ENCODE results near the gene TIMP3.

TIMP3 gene

DNA sequence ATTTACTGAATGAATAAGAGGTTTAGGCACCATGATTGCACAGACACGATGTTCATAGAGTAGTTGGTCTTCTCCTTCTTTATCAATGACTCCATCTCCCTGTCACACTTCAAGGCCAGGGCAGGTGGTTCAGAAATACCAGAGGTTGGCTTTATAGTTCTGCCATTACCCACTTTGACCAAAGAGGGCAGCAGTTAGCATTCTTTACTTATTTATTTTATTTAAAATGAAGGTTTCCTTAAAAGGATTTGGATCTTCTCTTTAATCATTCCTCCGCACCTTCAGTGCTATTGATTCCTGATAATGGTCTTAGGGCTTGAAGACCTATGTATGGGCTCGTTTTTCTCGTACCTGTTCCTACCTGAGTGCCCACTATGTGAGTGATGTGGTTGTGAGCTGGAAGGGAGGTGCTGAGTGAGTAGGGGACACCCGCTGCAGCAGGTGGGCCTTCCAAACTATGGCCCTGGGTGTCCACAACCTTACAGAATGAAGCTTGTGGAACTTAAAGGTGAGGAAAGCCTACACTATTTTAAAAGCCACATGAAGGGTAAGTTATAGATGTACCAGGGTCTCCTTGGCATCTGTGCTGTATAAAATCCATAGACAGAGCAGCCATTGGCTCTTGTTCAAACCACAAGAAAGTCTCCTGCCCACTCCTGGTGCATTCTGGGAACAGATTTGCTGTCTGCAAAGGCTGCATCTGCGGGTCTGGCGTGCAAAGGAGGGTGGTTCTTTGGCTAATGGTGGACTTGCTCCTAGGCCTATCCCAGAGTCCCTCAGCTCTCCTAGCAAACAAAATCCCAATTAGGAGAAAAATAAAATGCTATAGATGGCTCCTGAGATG is 35.0 kb downstream of the TIMP3 start:
- DNase-seq, result peak; percentile 18
- Histone ChIP-seq H3K27me3 (ENCODE audit: insufficient read depth, low read length, poor library complexity) (no peaks in the 10 kb centered on the region), H4K20me1 (ENCODE audit: insufficient read depth, low read length) (no peaks in the 10 kb centered on the region)

DNA sequence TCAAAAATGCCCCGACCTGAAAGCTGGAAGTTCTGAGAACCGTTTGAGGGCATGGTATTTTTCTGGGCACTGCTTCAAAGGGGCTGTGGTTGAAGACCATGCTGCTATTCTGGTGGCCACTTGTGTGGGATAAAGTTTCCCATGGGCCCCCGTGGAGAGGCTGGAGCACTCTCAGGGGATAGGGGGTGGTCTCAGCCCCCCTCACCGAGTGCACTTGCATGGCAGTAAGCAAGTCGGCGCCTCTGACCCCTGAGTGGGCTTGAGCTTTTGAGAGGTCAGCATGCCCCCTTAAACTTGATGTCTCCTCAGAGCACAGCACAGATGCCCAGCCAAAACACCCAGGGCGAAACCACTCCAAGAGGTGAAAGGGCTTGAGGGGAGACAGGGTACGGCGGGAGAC is 35.6 kb downstream of the TIMP3 start:
- no peak overlapping the region for H2AFZ ChIP-seq (ENCODE audit: low read depth, low read length)
- H3K9me3 ChIP-seq (ENCODE audit: insufficient read depth, low read length, severe bottlenecking), result no peaks in the 10 kb centered on the region
- no peak overlapping the region for H3K4me2 ChIP-seq (ENCODE audit: insufficient read depth, low read length)
- no peak overlapping the region for H3K4me3 ChIP-seq (ENCODE audit: low read depth in 1 of 2, low read length in 2 of 2)
- no peaks in the 10 kb centered on the region for H4K20me1 ChIP-seq (ENCODE audit: insufficient read depth, low read length)
- ATAC-seq (ENCODE audit: insufficient read depth, low read depth) (no peak), DNase-seq (no peak)
- no peak overlapping the region for H3K9ac ChIP-seq (ENCODE audit: low read depth, low read length)
- no peaks in the 10 kb centered on the region for H3K4me1 ChIP-seq (ENCODE audit: insufficient read depth, low read length)
- H3K36me3 ChIP-seq (ENCODE audit: insufficient read depth, low read length), result no peaks in the 10 kb centered on the region
- H3K27me3 ChIP-seq (ENCODE audit: insufficient read depth, low read length, poor library complexity), result no peaks in the 10 kb centered on the region
- no peak overlapping the region for H3K27ac ChIP-seq (ENCODE audit: low read length)
- no peaks in the 10 kb centered on the region for H3K79me2 ChIP-seq (ENCODE audit: insufficient read depth, low read length)
- TF ChIP-seq, protein P1, sequence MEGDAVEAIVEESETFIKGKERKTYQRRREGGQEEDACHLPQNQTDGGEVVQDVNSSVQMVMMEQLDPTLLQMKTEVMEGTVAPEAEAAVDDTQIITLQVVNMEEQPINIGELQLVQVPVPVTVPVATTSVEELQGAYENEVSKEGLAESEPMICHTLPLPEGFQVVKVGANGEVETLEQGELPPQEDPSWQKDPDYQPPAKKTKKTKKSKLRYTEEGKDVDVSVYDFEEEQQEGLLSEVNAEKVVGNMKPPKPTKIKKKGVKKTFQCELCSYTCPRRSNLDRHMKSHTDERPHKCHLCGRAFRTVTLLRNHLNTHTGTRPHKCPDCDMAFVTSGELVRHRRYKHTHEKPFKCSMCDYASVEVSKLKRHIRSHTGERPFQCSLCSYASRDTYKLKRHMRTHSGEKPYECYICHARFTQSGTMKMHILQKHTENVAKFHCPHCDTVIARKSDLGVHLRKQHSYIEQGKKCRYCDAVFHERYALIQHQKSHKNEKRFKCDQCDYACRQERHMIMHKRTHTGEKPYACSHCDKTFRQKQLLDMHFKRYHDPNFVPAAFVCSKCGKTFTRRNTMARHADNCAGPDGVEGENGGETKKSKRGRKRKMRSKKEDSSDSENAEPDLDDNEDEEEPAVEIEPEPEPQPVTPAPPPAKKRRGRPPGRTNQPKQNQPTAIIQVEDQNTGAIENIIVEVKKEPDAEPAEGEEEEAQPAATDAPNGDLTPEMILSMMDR (IDR thresholded peaks at IDR 0.05; ENCODE audit: borderline replicate concordance, extremely low read depth, low read length, poor library complexity, severe bottlenecking), result no peak
- no peak for TF ChIP-seq EZH2 (IDR thresholded peaks at IDR 0.05; ENCODE audit: borderline replicate concordance, low read depth, low read length, severe bottlenecking)

More for the DNA sequence above, 35.0 kb downstream of the TIMP3 start:
- Histone ChIP-seq H3K9ac (ENCODE audit: low read depth, low read length) (no peak overlapping the region), H3K36me3 (ENCODE audit: insufficient read depth, low read length) (no peaks in the 10 kb centered on the region), H3K4me2 (ENCODE audit: insufficient read depth, low read length) (no peak overlapping the region), H3K4me3 (ENCODE audit: low read depth in 1 of 2, low read length in 2 of 2) (no peak overlapping the region), H3K9me3 (ENCODE audit: insufficient read depth, low read length, severe bottlenecking) (no peaks in the 10 kb centered on the region), H3K27ac (ENCODE audit: low read length) (no peak overlapping the region), H3K4me1 (ENCODE audit: insufficient read depth, low read length) (no peaks in the 10 kb centered on the region), H3K79me2 (ENCODE audit: insufficient read depth, low read length) (no peaks in the 10 kb centered on the region), H2AFZ (ENCODE audit: low read depth, low read length) (no peak overlapping the region)
- TF ChIP-seq EZH2 (IDR thresholded peaks at IDR 0.05; ENCODE audit: borderline replicate concordance, low read depth, low read length, severe bottlenecking), result no peak
- TF ChIP-seq, protein P1 (IDR thresholded peaks at IDR 0.05; ENCODE audit: borderline replicate concordance, extremely low read depth, low read length, poor library complexity, severe bottlenecking), result peak; percentile 62
- ATAC-seq (ENCODE audit: insufficient read depth, low read depth), result peak; percentile 40; the same call in 2 of the 3 replicates

DNA sequence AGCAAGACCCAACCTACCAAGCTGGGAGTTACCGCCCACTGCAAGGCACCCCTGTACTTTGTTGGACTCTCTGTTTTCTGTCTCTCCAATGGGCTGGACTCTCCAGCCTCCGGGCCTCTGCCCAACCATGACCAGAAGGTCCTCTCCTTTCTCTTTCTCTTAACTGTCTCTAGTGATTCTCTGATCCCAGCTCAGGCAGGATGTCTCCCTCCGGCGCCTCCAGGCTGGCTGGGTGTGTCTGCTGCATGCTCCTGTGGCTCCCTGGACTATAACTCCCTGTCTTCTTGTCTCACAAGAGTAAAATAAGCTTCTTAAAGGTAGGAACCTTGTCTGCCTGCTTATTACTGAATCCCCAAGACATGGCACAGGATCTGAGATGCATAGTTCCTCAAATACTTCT is 36.3 kb downstream of the TIMP3 start:
- H3K27me3 ChIP-seq (ENCODE audit: insufficient read depth, low read length, poor library complexity), result no peaks in the 10 kb centered on the region
- H3K4me2 ChIP-seq (ENCODE audit: insufficient read depth, low read length), result no peak overlapping the region
- no peak overlapping the region for H2AFZ ChIP-seq (ENCODE audit: low read depth, low read length)
- no peaks in the 10 kb centered on the region for H3K79me2 ChIP-seq (ENCODE audit: insufficient read depth, low read length)
- H3K4me1 ChIP-seq (ENCODE audit: insufficient read depth, low read length), result no peaks in the 10 kb centered on the region
- TF ChIP-seq, protein P1 (IDR thresholded peaks at IDR 0.05; ENCODE audit: borderline replicate concordance, extremely low read depth, low read length, poor library complexity, severe bottlenecking), result no peak
- H3K36me3 ChIP-seq (ENCODE audit: insufficient read depth, low read length), result no peaks in the 10 kb centered on the region
- H4K20me1 ChIP-seq (ENCODE audit: insufficient read depth, low read length), result no peaks in the 10 kb centered on the region
- H3K9me3 ChIP-seq (ENCODE audit: insufficient read depth, low read length, severe bottlenecking), result no peaks in the 10 kb centered on the region
- DNase-seq, result no peak
- no peak overlapping the region for H3K9ac ChIP-seq (ENCODE audit: low read depth, low read length)
- ATAC-seq (ENCODE audit: insufficient read depth, low read depth), result no peak
- H3K4me3 ChIP-seq (ENCODE audit: low read depth in 1 of 2, low read length in 2 of 2), result no peak overlapping the region
- H3K27ac ChIP-seq (ENCODE audit: low read length), result no peak overlapping the region
